ENCODE measurements around the gene SLF2. TPM values are rescaled to one million over a fixed set of nuclear protein-coding genes. Genes with fewer than 3 reads are reported as not detected.

Gene SLF2
- total RNA-seq, 4 donors from 2014 or later = 9.2 to 23.0 (median 20.1) TPM

DNA sequence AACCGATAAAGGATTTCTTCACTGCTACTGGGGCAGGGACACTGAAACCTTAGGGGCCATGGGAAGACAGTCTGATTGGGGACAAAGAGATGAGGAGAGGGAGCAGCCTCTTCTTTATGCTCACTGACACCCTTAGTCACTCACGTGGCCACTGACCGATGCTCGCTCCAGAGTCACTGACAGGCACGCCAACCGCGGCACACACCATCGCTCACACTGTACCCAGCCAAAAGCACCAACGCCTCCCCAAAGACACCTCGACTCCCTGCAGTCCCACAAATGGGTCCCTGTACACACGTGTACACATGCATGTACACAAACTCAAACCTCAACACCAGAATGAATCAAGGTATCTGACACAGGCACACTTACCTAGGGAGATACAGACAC lies 35.3 kb upstream of the SLF2 start:
- H3K4me1 ChIP-seq = no peaks in the 10 kb centered on the region
- in situ Hi-C loops (cut with MboI; ENCODE audit: low sequenced_read_pairs in 4 of 4) (no loop called here), intact Hi-C loops (cut with DNase I; ENCODE audit: low total_unique reads) (loop anchor here (10.0 kb wide), 1 partner anchor 203 kb away; no protein-coding TSS in a partner anchor)
- no peaks in the 10 kb centered on the region for H3K9me3 ChIP-seq
- H3K27me3 ChIP-seq = peaks cover 0 to 20% (median 0%) of the 10 kb centered on the region in 3 donors
- H3K4me3 ChIP-seq = no peak overlapping the region
- H3K36me3 ChIP-seq = no peaks in the 10 kb centered on the region
- TF ChIP-seq, protein P1, sequence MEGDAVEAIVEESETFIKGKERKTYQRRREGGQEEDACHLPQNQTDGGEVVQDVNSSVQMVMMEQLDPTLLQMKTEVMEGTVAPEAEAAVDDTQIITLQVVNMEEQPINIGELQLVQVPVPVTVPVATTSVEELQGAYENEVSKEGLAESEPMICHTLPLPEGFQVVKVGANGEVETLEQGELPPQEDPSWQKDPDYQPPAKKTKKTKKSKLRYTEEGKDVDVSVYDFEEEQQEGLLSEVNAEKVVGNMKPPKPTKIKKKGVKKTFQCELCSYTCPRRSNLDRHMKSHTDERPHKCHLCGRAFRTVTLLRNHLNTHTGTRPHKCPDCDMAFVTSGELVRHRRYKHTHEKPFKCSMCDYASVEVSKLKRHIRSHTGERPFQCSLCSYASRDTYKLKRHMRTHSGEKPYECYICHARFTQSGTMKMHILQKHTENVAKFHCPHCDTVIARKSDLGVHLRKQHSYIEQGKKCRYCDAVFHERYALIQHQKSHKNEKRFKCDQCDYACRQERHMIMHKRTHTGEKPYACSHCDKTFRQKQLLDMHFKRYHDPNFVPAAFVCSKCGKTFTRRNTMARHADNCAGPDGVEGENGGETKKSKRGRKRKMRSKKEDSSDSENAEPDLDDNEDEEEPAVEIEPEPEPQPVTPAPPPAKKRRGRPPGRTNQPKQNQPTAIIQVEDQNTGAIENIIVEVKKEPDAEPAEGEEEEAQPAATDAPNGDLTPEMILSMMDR (IDR thresholded peaks at IDR 0.05 in 4 of 5, conservative IDR thresholded peaks at IDR 0.05 in 1 of 5) = no peak
- TF ChIP-seq POLR2A (IDR thresholded peaks at IDR 0.05) = no peak
- no peak overlapping the region for H3K27ac ChIP-seq
- ATAC-seq = no peak
- DNase-seq = no peak

GRCh38 chr10:100878291-100878910 lies 34.4 kb upstream of the SLF2 start:
- ATAC-seq = peak; percentile 62 to 70
- in situ Hi-C loops (cut with MboI; ENCODE audit: low sequenced_read_pairs in 4 of 4) = no loop called here
- TF ChIP-seq, protein P1 (IDR thresholded peaks at IDR 0.05 in 4 of 5, conservative IDR thresholded peaks at IDR 0.05 in 1 of 5) = peak in 3 of 5 experiments; percentile 20 to 42 (median 40)
- no peak for TF ChIP-seq POLR2A (IDR thresholded peaks at IDR 0.05)
- intact Hi-C loops (cut with DNase I; ENCODE audit: low total_unique reads) = loop anchor here (2.0 to 10.0 kb wide), 2 partner anchors 204 to 318 kb away; no protein-coding TSS in a partner anchor
- Histone ChIP-seq H3K36me3 (no peaks in the 10 kb centered on the region), H3K27ac (no peak overlapping the region), H3K27me3 (peaks cover 0 to 14% (median 0%) of the 10 kb centered on the region in 3 donors), H3K9me3 (no peaks in the 10 kb centered on the region), H3K4me1 (no peaks in the 10 kb centered on the region), H3K4me3 (no peak overlapping the region)
- no peak for DNase-seq

DNA sequence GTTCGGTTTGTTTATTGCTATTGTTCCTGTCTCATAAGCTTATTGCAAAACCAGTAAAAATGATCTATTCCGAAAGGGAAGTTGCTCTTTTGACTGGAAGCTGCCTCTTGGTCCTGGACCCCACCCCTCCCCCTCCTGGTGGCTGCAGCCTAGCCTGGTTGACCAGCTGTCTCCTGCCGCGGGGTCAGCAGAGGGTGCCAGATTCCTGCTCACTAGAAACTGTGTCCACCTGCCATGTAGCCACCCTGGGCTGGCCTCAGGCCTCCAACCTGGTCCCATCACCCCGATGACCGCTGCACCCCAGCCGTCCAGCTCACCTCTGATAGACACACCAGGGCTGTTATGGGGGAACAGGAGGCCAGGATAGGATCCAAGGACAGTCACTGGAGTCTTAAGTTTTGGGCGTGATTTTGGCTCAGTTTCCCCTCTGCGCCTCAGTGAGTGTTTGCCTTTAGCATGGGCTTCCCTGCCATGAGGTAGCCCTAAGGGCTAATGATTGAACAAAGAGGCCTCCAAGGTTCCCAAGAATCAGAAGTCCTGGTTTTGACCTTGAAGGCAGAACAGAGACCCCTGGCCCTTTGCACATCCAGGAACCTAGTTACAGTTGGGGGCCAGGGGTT lies 32.9 kb upstream of the SLF2 start:
- intact Hi-C loops (cut with DNase I; ENCODE audit: low total_unique reads) (loop anchor here (2.0 to 10.0 kb wide), 2 partner anchors 205 to 319 kb away; no protein-coding TSS in a partner anchor), in situ Hi-C loops (cut with MboI; ENCODE audit: low sequenced_read_pairs in 4 of 4) (no loop called here)
- Histone ChIP-seq H3K36me3 (no peaks in the 10 kb centered on the region), H3K4me1 (no peaks in the 10 kb centered on the region), H3K27me3 (peaks cover 0 to 17% (median 0%) of the 10 kb centered on the region in 3 donors), H3K9me3 (no peaks in the 10 kb centered on the region), H3K4me3 (no peak overlapping the region), H3K27ac (no peak overlapping the region)
- no peak for ATAC-seq
- DNase-seq = no peak
- TF ChIP-seq, protein P1 (IDR thresholded peaks at IDR 0.05 in 4 of 5, conservative IDR thresholded peaks at IDR 0.05 in 1 of 5) = no peak
- no peak for TF ChIP-seq POLR2A (IDR thresholded peaks at IDR 0.05)

GRCh38 chr10:100881556-100882213 lies 31.1 kb upstream of the SLF2 start:
- no peak for DNase-seq
- H3K27ac ChIP-seq = no peak overlapping the region
- intact Hi-C loops (cut with DNase I; ENCODE audit: low total_unique reads) (no loop called here), in situ Hi-C loops (cut with MboI; ENCODE audit: low sequenced_read_pairs in 4 of 4) (no loop called here)
- no peak overlapping the region for H3K4me3 ChIP-seq
- no peak for ATAC-seq
- no peaks in the 10 kb centered on the region for H3K36me3 ChIP-seq
- no peaks in the 10 kb centered on the region for H3K9me3 ChIP-seq
- peaks cover 0 to 11% (median 0%) of the 10 kb centered on the region in 3 donors for H3K27me3 ChIP-seq
- TF ChIP-seq POLR2A (IDR thresholded peaks at IDR 0.05) = no peak
- TF ChIP-seq, protein P1 (IDR thresholded peaks at IDR 0.05 in 4 of 5, conservative IDR thresholded peaks at IDR 0.05 in 1 of 5) = no peak
- no peaks in the 10 kb centered on the region for H3K4me1 ChIP-seq
